Immature natural killer cell (primary cell): ENCODE data around the gene NEDD1. TPM values are rescaled to one million over a fixed set of nuclear protein-coding genes. Genes with fewer than 3 reads are reported as not detected.

Experiments
- DNase-seq, 3 donors: peaks; one replicate each; pipeline ENCODE4 v3.0.0; 2022; ENCODE audit warnings: mixed read lengths in 1 of 3
- H3K27ac Mint-ChIP-seq, 6 donors: one replicate each; pipeline ENCODE4 v1.8.0; 2020; ENCODE audit warnings: mixed read lengths in 6 of 6, mild to moderate bottlenecking in 5 of 6, inconsistent platforms in 4 of 6, moderate library complexity in 3 of 6
- H3K27me3 Mint-ChIP-seq, 3 donors: one replicate each; pipeline ENCODE4 v1.8.0; 2020 to 2021; ENCODE audit warnings: low read depth in 3 of 3, mild to moderate bottlenecking in 3 of 3, mixed read lengths in 3 of 3, moderate library complexity in 3 of 3, inconsistent platforms in 1 of 3
- H3K36me3 Mint-ChIP-seq, 3 donors: one replicate each; pipeline ENCODE4 v1.8.0; 2020; ENCODE audit warnings: mixed read lengths in 3 of 3, inconsistent platforms in 2 of 3, mild to moderate bottlenecking in 2 of 3
- H3K4me1 Mint-ChIP-seq, 2 donors: one replicate each; pipeline ENCODE4 v1.8.0; 2020; ENCODE audit warnings: inconsistent platforms in 2 of 2, mild to moderate bottlenecking in 2 of 2, mixed read lengths in 2 of 2, moderate library complexity in 1 of 2
- H3K4me3 Mint-ChIP-seq, 5 donors: one replicate each; pipeline ENCODE4 v1.8.0; 2020; ENCODE audit warnings: mild to moderate bottlenecking in 5 of 5, mixed read lengths in 5 of 5, inconsistent platforms in 3 of 5, moderate library complexity in 3 of 5
- H3K9me3 Mint-ChIP-seq, 6 donors: one replicate each; pipeline ENCODE4 v1.8.0; 2020; ENCODE audit warnings: mild to moderate bottlenecking in 6 of 6, mixed read lengths in 6 of 6, inconsistent platforms in 4 of 6, moderate library complexity in 3 of 6
- polyA plus RNA-seq, 3 donors: library from polyadenylated mRNA; unstranded; fragments of 300-500 nt; fragmentation: Illumina TruSeq; gene quantifications; one replicate each; pipeline ENCODE4 v1.2.3, GENCODE V29; 2021

NEDD1 gene
- polyA plus RNA-seq, 3 donors from 2014 or later, result 19.7 to 53.5 (median 33.7) TPM

DNA sequence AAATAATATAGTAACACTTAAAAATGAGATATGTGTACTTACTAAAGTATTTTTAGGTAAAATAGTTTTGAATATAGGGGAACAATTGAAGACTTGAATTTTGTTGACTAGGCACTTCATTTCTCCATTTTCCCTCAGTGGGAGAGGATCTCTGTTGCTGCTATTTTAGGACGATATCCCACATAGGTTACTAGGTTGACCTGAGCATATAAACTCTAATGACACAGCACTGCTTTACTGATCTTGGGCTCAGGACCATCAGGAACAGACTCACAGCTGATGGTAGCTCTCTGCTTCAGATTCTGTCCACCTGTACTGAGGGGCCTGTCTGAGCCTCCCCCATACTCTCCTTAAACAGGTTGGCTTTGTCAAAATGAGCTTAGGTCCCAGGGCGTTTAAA, 5.9 kb downstream of the NEDD1 start:
- Mint-ChIP-seq H3K27ac (no peak overlapping the region), H3K27me3 (peaks cover 0 to 3% (median 0%) of the 10 kb centered on the region in 3 donors), H3K4me3 (no peak overlapping the region), H3K36me3 (peaks cover 0 to 6% (median 4%) of the 10 kb centered on the region in 3 donors), H3K9me3 (no peaks in the 10 kb centered on the region), H3K4me1 (peaks cover 35 to 71% of the 10 kb centered on the region in 2 donors)
- no peak for DNase-seq

DNA sequence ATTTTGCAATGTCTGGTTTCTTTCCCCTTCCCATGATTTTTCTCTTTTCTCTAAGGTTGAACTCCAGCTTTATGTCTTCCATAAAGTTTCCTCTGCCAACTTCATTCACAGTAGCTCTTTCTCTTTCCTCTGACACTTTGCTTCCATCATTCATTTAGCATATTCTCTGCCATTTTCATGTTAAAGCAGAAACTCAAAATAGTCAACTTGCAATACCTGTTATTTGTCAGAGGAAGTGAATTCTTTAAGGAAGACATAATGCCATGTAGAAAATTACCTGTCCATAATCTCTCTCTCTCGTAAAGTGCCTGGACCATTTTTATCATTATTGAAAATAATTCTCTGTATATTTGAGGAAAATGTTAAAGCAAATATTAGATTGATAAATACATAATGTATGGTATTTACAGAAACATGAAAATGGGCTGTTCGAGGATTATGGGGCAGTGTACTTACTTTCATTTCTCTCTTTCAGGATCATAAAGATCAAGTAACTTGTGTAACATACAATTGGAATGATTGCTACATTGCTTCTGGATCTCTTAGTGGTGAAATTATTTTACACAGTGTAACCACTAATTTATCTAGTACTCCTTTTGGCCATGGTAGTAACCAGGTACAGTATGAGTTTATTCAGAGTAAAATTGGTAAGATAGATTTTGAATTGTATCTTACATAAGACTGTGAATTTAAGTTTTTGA, 12.6 kb downstream of the NEDD1 start:
- no peak for DNase-seq
- H3K4me1 Mint-ChIP-seq, result peaks cover 14 to 38% of the 10 kb centered on the region in 2 donors
- no peaks in the 10 kb centered on the region for H3K9me3 Mint-ChIP-seq
- peak overlapping the region in 1 of 6 donors; percentile 13 for H3K27ac Mint-ChIP-seq
- H3K4me3 Mint-ChIP-seq, result no peak overlapping the region
- H3K27me3 Mint-ChIP-seq, result no peaks in the 10 kb centered on the region
- H3K36me3 Mint-ChIP-seq, result peaks cover 16 to 18% (median 16%) of the 10 kb centered on the region in 3 donors

DNA sequence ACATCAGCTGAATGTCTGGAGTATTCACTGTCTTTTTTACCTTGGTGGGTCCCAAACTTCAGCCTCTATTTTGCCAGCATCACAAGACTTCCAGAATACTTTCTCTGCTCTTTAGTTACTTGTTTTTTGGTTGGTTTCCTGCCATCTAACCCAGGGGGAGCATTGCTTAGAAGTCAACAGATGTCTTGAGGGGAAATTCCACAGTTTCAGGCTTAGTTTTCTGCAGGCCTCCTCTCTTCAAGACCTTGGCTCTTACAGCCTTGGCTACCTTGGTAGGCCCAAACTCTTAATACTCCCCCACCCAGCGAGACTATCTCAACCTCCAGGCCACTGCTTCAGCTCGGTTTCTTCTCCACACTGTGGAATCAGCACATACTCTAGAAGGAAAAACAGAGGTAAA, 41.7 kb downstream of the NEDD1 start:
- Mint-ChIP-seq H3K4me3 (no peak overlapping the region), H3K27me3 (no peaks in the 10 kb centered on the region), H3K9me3 (no peaks in the 10 kb centered on the region), H3K27ac (peak overlapping the region in 2 of 6 donors; percentile 57 to 62), H3K36me3 (peaks cover 41 to 60% (median 49%) of the 10 kb centered on the region in 3 donors), H3K4me1 (no peaks in the 10 kb centered on the region)
- no peak for DNase-seq

DNA sequence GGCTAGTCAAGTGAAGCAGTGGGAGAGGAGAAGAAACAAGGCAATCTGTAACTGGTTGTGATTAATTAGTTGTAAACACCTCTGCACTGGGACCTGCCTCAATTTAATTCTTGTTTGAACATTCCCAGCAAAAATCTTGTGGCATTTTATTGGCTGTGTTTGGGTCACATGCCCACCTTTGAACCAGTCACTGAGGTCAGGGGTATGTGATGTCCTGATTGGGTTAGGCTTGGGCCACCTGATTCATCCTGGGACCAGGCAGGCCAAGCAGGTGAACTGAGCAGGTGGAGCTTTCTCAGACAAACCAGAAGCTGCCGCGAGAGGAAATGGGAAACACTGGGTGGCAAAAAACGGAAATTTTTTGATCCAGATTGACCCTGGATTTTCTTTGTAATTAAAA, 72.5 kb downstream of the NEDD1 start:
- Mint-ChIP-seq H3K4me1 (no peaks in the 10 kb centered on the region), H3K4me3 (no peak overlapping the region), H3K27me3 (peaks cover 0 to 5% (median 0%) of the 10 kb centered on the region in 3 donors), H3K9me3 (no peaks in the 10 kb centered on the region), H3K36me3 (no peaks in the 10 kb centered on the region), H3K27ac (no peak overlapping the region)
- DNase-seq, result no peak

DNA sequence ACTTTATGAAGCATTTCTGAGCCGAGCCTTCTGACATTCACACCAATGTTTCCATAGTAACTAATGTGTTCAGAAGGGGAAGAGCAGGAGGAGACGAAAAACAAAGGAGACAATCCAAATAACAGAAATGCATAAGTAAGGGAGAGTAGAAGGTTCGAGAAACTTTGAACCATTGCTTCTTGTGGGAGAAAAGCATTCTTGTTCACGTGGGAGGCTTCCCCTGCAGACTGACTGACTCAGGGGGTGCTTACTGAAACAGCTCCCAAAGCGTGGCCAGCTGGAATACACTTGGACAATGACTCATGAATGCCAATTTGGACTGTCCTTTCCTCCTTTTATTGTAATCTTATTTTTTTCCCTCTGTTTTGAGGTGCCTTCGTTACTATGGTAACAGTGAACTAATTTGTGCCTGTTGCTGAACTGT, 73.9 kb downstream of the NEDD1 start:
- H3K9me3 Mint-ChIP-seq, result no peaks in the 10 kb centered on the region
- no peak for DNase-seq
- H3K4me1 Mint-ChIP-seq, result peaks cover 4 to 7% of the 10 kb centered on the region in 2 donors
- no peaks in the 10 kb centered on the region for H3K36me3 Mint-ChIP-seq
- H3K27me3 Mint-ChIP-seq, result peaks cover under 1 to 11% (median 2%) of the 10 kb centered on the region in 3 donors
- H3K4me3 Mint-ChIP-seq, result no peak overlapping the region
- no peak overlapping the region for H3K27ac Mint-ChIP-seq

DNA sequence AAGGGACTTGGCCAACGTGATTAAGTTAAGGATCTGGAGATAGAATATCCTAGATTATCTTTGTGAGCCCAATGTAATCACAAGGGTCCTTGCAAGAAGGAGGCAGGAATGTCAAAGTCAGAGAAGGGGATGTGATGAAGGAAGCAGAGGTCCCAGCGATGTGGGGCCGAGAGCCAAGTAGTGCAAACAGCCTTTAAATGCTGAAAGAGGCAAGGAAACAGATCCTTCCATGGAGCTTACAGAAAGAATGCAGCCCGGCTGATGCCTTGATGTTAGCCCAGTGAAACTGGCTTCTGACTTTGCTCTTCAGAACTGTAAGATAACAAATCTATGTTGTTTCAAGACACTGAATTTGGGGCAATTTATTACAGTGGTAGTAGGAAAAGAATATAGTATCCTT, 74.9 kb downstream of the NEDD1 start:
- peaks cover 2 to 14% (median 3%) of the 10 kb centered on the region in 3 donors for H3K27me3 Mint-ChIP-seq
- H3K36me3 Mint-ChIP-seq, result no peaks in the 10 kb centered on the region
- H3K27ac Mint-ChIP-seq, result no peak overlapping the region
- H3K9me3 Mint-ChIP-seq, result no peaks in the 10 kb centered on the region
- H3K4me3 Mint-ChIP-seq, result no peak overlapping the region
- no peak for DNase-seq
- peaks cover 6 to 12% of the 10 kb centered on the region in 2 donors for H3K4me1 Mint-ChIP-seq

DNA sequence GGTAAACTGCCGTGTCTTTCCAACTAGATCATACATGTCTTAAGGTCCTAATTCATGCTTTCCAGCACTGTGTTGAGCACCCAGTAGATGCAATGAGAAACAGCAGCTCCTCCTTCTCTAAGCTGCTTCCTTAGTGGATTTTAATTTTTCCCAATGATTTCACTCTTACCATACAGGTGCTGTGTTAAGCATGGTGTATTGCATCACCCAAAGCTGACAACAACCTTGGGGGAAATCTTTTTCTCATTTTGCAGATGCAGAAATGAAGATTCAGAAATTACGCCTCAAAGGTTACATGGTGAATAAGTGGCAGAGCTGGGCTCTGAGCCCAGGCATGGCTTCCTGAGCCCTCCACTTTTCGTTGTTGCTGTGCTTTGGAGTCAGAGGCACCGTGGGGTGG, 75.6 kb downstream of the NEDD1 start:
- H3K4me3 Mint-ChIP-seq, result no peak overlapping the region
- DNase-seq, result no peak
- H3K27me3 Mint-ChIP-seq, result peaks cover 2 to 14% (median 3%) of the 10 kb centered on the region in 3 donors
- no peaks in the 10 kb centered on the region for H3K9me3 Mint-ChIP-seq
- peaks cover 6 to 12% of the 10 kb centered on the region in 2 donors for H3K4me1 Mint-ChIP-seq
- H3K27ac Mint-ChIP-seq, result no peak overlapping the region
- H3K36me3 Mint-ChIP-seq, result no peaks in the 10 kb centered on the region

DNA sequence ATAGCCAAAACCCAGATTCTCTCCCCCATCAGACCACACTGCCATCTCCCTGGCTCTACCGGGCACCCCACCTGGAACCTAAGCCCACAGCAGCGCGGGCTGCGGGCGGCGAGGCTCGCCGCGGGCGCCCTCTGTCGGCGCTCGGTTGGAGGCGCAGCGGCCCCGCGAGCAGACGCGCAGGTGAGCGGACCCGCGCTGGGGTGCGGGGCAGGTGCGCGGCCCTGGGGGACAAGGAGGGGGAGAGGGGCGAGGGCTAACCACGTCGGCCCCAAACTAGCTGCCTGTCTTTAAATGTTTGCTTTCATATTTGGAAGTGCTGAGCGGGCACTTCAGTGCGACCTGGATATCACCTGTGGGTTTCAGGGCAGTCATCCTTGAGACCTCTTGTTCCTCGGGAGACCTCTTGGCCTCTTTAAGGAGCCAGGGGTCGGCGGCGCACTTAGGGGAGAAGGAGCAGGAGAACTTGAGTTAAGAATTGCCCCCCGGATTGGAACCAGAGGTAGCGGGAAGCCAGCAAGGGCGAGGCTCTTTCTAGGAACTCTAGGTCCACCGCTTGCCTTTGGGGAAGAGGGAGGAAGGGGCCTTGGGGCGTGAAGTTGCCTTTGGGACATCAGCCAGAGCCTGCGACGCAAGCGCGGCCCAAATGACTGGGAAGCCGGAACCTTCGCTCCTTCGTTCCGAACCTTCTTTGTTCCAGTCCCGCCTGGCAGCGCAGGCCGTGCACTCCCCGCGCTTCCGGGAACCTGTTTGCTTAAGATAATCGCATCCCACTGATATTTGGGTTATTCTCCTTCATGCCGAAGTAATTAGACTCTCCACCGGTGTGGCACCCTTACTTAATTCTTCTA, 78.7 kb downstream of the NEDD1 start:
- Mint-ChIP-seq H3K27ac (no peak overlapping the region), H3K9me3 (no peaks in the 10 kb centered on the region), H3K4me3 (peak overlapping the region; percentile 69 to 82 (median 73)), H3K4me1 (peaks cover 6 to 12% of the 10 kb centered on the region in 2 donors), H3K27me3 (peaks cover 2 to 14% (median 8%) of the 10 kb centered on the region in 3 donors), H3K36me3 (no peaks in the 10 kb centered on the region)
- peak in 2 of 3 donors; percentile 26 for DNase-seq

DNA sequence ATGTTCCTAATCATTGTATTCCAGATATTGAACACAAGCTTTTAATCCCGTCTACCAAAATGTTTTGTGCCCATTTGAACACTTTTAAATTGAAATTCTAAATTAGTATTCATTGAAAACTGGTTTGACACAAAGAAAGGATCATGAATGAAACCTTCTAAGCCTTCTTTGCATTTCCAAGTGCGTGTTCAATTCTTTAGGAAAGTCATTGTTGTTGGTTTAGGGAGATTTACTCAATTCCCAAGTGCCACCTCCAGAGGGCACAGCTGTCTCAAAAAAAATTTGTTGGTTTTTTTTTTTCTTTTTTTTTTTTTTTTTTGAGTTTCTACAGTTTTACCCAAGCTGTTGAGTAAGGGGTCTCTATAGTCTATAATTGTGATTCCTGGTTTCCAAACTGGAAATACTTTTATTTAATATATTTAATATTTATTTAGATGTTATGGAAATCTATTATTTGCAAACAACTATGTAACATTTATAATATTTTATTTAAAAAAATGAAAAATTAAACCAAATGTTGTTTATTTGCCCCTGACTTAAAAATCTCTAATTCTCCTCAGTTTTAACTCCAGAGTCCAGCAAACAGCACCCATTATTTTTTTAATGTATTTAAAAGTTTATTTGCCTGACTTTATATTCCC, 79.9 kb downstream of the NEDD1 start:
- Mint-ChIP-seq H3K4me1 (peaks cover 6 to 12% of the 10 kb centered on the region in 2 donors), H3K27ac (no peak overlapping the region), H3K36me3 (no peaks in the 10 kb centered on the region), H3K9me3 (peaks cover 0 to 2% (median 0%) of the 10 kb centered on the region in 6 donors), H3K27me3 (peaks cover 2 to 19% (median 8%) of the 10 kb centered on the region in 3 donors), H3K4me3 (peak overlapping the region in 1 of 5 donors; percentile 41)
- DNase-seq, result no peak

DNA sequence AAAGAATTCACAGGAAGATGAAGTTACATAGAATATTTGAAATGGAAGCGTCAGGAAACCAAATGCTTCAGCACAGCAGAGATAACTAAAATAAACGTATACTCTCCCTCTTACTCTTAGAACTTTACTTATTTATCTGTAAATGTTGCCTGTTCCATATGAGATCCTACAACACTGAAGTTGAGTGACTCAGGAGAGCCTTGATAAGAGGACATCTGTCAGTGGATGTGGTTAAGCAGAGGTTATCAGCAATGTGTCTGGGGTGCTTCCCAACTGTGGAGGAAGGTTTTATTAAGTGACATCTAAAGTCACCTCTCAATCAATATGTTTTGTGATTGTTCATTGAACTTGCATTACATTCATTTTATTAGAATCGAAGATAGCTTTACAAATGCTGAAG, 81.9 kb downstream of the NEDD1 start:
- peaks cover 0 to 2% (median 0%) of the 10 kb centered on the region in 6 donors for H3K9me3 Mint-ChIP-seq
- H3K27me3 Mint-ChIP-seq, result peaks cover 2 to 18% (median 10%) of the 10 kb centered on the region in 3 donors
- no peaks in the 10 kb centered on the region for H3K36me3 Mint-ChIP-seq
- H3K27ac Mint-ChIP-seq, result no peak overlapping the region
- no peak overlapping the region for H3K4me3 Mint-ChIP-seq
- peaks cover 6 to 12% of the 10 kb centered on the region in 2 donors for H3K4me1 Mint-ChIP-seq
- DNase-seq, result no peak

DNA sequence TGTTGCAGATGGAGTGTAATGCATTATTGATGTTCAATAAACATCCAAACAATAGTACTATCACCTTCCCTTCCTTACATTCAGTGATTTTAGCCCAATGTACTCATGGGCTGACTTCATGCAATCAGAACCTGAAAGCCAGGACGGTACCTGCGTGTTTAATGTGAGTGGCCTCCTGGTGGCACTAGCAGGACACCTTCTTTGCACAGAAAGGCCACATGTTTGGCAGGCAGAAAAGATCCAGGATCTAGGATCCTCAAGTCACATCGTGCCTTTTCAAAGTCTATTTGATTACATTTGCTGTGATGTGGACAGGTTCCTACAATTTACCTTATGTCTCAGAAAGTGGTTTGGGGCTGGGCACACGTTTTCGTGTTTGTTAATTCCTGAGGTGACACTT, 82.9 kb downstream of the NEDD1 start:
- no peak overlapping the region for H3K27ac Mint-ChIP-seq
- no peaks in the 10 kb centered on the region for H3K36me3 Mint-ChIP-seq
- peaks cover 0 to 2% (median 0%) of the 10 kb centered on the region in 6 donors for H3K9me3 Mint-ChIP-seq
- peaks cover 6 to 12% of the 10 kb centered on the region in 2 donors for H3K4me1 Mint-ChIP-seq
- no peak overlapping the region for H3K4me3 Mint-ChIP-seq
- H3K27me3 Mint-ChIP-seq, result peaks cover 2 to 16% (median 10%) of the 10 kb centered on the region in 3 donors
- no peak for DNase-seq

DNA sequence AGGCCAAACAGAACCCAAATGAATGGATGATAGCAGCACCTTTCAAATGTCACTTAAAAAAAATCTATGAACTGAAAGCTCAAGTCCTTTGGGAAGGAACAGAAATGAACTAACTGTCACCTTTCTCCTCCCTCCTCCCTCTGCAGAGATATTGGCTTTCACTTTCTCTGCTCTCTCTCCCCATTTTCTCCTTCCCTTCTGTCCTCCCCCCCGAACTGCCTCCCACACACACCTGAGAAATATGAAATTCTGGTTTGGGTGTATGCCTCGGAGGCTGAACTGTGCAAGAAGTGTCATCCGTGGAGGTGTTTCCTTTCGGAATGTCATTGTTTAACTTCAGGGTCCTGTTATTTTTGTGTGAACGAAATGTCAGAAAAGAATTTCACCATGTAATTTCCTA, 87.8 kb downstream of the NEDD1 start:
- Mint-ChIP-seq H3K4me1 (no peaks in the 10 kb centered on the region), H3K27me3 (peaks cover 0 to 9% (median 3%) of the 10 kb centered on the region in 3 donors), H3K27ac (no peak overlapping the region), H3K9me3 (peaks cover 0 to 2% (median 0%) of the 10 kb centered on the region in 6 donors), H3K36me3 (no peaks in the 10 kb centered on the region), H3K4me3 (no peak overlapping the region)
- no peak for DNase-seq

DNA sequence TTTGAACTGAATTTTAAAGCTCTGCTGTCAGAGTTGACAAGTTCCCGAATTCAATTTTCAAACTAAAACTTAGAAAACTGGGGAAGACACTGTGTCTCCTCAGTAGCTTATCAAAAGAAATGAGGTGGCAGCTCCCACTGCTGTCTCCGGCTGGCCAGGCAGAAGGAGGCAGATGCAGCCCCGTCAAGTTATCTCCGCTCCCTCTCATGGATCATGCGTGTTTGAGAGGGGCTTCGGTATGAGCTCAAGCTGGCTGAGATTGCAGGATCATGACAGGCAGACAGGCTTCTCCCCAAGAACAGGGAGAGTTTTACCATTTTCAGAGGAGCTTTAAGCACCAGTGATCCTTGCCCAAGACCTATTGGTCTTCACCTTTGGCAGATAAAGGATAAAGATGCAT, 88.8 kb downstream of the NEDD1 start:
- Mint-ChIP-seq H3K9me3 (peaks cover 0 to 2% (median 0%) of the 10 kb centered on the region in 6 donors), H3K36me3 (no peaks in the 10 kb centered on the region), H3K4me1 (no peaks in the 10 kb centered on the region), H3K27ac (no peak overlapping the region), H3K27me3 (peaks cover 0 to 9% (median 2%) of the 10 kb centered on the region in 3 donors), H3K4me3 (no peak overlapping the region)
- no peak for DNase-seq
